GM19351 (cell line): ENCODE measurements around the gene GATA1.

ENCODE experiments used
- ATAC-seq: cut with Tn5 transposase; IDR thresholded peaks from one replicate; pipeline ENCODE4 v1.9.1; 2021; ENCODE audit warnings: mild to moderate bottlenecking, moderate library complexity; ENCODE audit not compliant: unreplicated experiment

Gene GATA1

DNA sequence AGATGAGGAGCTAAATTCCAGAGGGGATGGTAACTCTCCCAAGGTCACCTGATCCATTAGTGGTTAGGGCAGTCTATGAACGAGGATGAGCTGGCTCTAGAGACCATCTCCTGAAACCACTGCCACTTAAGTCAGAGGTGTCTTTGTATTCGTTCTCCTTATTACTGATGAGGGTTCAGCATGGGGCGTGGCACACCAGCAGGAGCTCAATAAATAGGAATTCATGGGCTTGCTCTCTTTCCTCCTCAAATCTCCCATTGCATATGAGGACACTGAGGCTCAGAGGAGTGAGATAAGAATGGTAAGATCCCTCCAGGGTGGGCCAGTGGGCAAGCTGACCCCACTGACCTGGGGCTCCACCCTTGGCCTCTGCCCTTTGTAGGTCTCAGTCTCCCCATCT lies 1.7 kb upstream of the GATA1 start:
- ATAC-seq, result no peak

- no peak for ATAC-seq
Observed at GRCh38 chrX:48785186-48785539, 1.2 kb upstream of the GATA1 start.

GRCh38 chrX:48785540-48786214 lies 713 bp upstream of the GATA1 start:
- ATAC-seq, result no peak

GRCh38 chrX:48786825-48787504 lies 575 bp downstream of the GATA1 start:
- no peak for ATAC-seq

- no peak for ATAC-seq
Observed at GRCh38 chrX:48787505-48788443, 1.4 kb downstream of the GATA1 start.

DNA sequence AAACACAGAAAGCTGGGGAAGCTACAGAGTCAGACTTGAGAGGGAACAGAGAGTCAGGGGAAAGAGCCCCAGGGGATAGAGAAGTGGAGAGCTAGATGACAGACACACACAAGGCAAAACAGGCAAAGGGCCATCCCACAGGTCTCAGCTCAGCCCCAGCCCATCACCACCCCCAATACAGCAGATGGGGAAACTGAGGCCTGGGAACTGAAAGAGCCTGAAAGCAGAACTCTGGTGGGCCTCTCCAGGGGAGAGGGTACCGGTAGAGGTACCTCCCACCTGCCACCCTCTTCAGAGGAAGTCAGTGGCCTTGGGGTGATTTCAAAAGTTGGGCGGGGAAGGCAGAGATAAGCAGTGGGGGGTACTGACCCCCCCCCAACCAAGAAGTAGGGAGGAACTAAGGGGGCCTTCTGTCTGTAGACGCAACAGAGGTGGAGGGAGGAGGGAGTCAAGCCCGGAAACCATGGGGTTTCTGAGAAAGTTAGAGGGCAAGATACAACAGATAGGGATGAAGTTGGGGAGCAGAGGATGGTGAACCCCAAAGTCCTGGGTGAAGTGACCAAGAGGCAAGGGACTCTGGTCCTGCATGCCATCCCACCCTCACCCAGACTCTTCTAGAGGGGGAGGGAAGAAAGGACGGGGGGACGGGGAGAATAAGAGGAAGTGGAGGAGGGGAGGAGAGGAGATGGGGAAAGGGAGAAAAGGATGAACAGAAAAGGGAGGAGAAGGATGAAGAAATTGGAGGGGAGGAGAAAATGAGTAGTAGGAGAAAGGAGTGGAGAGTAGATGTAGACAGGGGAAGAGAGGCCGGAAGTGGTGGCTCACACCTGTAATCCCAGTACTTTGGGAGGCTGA lies 3.2 kb downstream of the GATA1 start:
- ATAC-seq, result no peak

GRCh38 chrX:48790477-48790876 lies 4.1 kb downstream of the GATA1 start:
- ATAC-seq, result no peak

DNA sequence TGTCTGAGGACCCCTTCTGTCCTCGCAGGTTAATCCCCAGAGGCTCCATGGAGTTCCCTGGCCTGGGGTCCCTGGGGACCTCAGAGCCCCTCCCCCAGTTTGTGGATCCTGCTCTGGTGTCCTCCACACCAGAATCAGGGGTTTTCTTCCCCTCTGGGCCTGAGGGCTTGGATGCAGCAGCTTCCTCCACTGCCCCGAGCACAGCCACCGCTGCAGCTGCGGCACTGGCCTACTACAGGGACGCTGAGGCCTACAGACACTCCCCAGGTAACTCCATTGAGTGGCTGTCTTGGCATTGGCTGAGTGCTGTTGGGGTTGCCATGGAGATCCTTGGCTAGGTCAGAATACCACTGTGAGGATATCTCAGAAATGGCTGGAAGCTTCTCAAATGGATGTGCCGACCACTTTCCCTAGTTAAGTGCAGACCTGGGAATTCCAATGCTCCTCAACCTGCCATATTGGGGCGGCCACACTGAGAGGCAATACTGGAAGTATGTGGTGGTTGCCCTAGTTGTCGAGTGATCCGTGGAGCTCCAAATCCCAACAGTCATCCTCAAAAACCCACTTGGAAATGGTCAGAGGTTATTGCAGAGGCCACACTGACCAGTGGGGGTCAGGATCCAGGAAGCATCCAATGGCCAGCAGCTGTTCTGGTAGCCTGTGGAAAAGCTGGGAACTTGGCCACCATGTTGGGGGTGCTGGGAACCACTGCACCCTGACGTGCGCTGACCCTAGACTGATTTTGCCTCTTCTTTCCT lies 4.9 kb downstream of the GATA1 start:
- ATAC-seq, result no peak

GRCh38 chrX:48792219-48792618 lies 5.8 kb downstream of the GATA1 start:
- no peak for ATAC-seq

DNA sequence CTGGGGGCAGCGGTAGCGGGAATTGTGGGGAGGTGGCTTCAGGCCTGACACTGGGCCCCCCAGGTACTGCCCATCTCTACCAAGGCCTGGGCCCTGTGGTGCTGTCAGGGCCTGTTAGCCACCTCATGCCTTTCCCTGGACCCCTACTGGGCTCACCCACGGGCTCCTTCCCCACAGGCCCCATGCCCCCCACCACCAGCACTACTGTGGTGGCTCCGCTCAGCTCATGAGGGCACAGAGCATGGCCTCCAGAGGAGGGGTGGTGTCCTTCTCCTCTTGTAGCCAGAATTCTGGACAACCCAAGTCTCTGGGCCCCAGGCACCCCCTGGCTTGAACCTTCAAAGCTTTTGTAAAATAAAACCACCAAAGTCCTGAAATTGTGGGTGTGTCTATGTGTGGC lies 7.5 kb downstream of the GATA1 start:
- ATAC-seq, result no peak

DNA sequence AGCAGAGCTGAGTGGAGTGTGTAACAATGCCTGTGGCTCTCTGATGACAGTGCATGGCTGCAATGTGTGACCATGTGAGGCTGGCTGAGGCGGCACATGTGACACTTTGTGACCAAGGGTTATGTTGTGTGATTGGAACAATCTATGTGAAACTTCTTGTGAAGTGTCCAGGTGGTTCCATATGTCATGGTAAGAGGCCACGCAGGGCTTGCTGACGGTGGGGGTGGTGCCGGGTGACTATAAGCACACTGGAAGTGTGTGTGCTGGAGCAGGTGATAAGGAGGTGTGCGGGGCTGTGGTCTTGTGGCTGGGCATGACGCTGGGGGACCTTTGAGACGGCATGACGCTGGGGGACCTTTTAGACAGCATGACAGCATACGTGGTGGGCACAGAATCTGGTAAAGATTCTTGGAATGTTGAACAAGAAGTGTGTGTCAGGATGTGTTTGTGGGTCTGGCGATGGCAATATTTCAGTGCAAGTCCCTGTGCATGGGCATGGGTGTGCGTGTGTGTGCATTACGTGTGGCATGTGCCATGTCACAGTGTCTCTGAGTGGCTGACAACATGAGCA lies 8.0 kb downstream of the GATA1 start:
- ATAC-seq, result no peak

- no peak for ATAC-seq
Observed at GRCh38 chrX:48794911-48795515, 8.6 kb downstream of the GATA1 start.

DNA sequence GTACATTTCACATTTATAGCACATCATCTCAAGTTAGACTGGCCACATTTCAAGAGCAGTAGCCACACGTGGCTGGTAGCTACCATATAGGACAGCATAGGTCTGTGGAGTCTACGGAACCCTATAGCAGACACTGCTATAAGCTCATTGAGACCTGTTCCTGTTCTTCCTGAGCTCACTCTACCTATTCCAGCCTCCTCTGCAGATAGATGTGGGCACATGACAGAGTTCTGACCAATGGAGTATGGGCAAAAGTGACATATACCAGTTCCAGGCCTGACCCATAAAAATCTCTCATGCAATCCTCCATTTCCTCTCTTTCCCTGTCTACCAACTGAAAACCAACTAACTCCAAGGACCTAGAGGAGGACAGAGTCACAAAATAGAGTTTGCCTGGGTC lies 11.9 kb downstream of the GATA1 start:
- no peak for ATAC-seq

DNA sequence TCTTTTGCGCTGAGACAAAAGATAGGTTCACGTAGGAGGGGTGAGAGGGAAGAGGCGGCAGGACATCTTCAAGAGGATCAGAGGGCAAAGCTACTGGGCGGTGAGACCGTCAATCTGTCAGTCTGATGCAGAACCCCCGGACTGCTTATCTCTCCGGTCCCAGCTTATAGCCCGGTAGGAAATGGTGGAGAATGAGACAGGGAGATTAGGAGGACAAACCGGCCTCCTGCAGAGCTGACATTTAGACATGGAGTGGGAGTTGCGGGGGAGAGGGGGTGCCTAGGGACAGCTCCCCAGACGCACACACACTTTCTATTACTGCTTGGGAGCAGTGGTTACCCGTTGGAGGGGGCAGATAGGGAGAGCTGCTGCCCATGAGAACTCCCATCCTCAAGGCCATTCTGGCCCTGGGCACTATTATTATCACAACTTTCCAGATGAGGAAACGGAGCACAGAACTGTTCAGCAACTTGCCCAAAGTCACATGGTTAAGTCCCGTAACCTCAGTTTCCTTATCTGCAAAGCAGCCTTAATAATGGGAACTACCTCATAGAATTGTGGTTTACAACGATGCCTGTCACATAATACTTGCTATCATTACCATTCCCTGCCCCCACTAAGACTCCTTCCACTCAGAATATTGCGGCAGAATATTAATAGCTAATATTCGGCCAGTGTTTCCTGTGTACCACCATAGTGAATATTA lies 14.3 kb downstream of the GATA1 start:
- ATAC-seq, result no peak

GRCh38 chrX:48801280-48802088 lies 15.1 kb downstream of the GATA1 start, which contains the start of gene HDAC6:
HDAC6 (plus strand) TSS chrX:48802067; CDS start chrX:48802693, 626 bp downstream.
- peak; percentile 80 for ATAC-seq

GRCh38 chrX:48802089-48802904 lies 15.9 kb downstream of the GATA1 start:
- ATAC-seq, result peak; percentile 48

DNA sequence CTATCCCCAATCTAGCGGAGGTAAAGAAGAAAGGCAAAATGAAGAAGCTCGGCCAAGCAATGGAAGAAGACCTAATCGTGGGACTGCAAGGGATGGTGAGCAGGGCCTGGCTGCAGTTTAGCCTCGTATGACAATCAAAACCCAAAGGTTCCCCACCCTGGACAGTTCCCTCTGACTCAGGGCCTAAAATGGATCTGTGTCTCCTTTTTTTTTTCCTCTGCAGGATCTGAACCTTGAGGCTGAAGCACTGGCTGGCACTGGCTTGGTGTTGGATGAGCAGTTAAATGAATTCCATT lies 16.5 kb downstream of the GATA1 start:
- ATAC-seq, result no peak
